Trophoblast cell (in vitro differentiated cells and primary cell): ENCODE results near the gene PLCD1.

Experiments used
- DNase-seq, 2 donors: peaks; one replicate each; pipeline ENCODE4 v3.0.0-alpha.2; 2016
- H2AFZ ChIP-seq: 2 replicates; pipeline ENCODE4 v1.6.1; 2013; ENCODE audit warnings: low read length, moderate library complexity, mild to moderate bottlenecking; ENCODE audit not compliant: insufficient read depth, poor library complexity
- H2AK5ac ChIP-seq: 2 replicates; pipeline ENCODE4 v1.6.1; 2013; ENCODE audit warnings: mild to moderate bottlenecking, low read length
- H2BK120ac ChIP-seq: 2 replicates; pipeline ENCODE4 v1.6.1; 2013; ENCODE audit warnings: low read length, mild to moderate bottlenecking, moderate library complexity; ENCODE audit not compliant: insufficient read depth, poor library complexity
- H2BK12ac ChIP-seq: 2 replicates; pipeline ENCODE4 v1.6.1; 2013; ENCODE audit warnings: mild to moderate bottlenecking, low read length, moderate library complexity
- H2BK5ac ChIP-seq: 2 replicates; pipeline ENCODE4 v1.6.1; 2013; ENCODE audit warnings: low read length, low read depth, moderate library complexity, mild to moderate bottlenecking; ENCODE audit not compliant: poor library complexity
- H3K14ac ChIP-seq: 2 replicates; pipeline ENCODE4 v1.6.1; 2013; ENCODE audit warnings: mild to moderate bottlenecking, low read length
- H3K18ac ChIP-seq: 2 replicates; pipeline ENCODE4 v1.6.1; 2013; ENCODE audit warnings: mild to moderate bottlenecking, low read length
- H3K23ac ChIP-seq: 2 replicates; pipeline ENCODE4 v1.6.1; 2013; ENCODE audit warnings: low read length
- H3K27ac ChIP-seq: 2 replicates; pipeline ENCODE4 v1.5.1; 2013; ENCODE audit warnings: low read depth, mild to moderate bottlenecking, inconsistent platforms, low read length, moderate library complexity
- H3K27me3 ChIP-seq: 2 replicates; pipeline ENCODE4 v1.6.1; 2013; ENCODE audit warnings: inconsistent platforms, mild to moderate bottlenecking, low read length, moderate library complexity; ENCODE audit not compliant: insufficient read depth
- H3K36me3 ChIP-seq, 2 experiments: 1 replicate in 1 of 2; 2 replicates in 1 of 2; pipeline ENCODE4 v1.6.1; 2013; ENCODE audit warnings: low read length in 2 of 2, mild to moderate bottlenecking in 2 of 2, moderate library complexity in 1 of 2; ENCODE audit not compliant: insufficient read depth in 2 of 2, control insufficient read depth in 1 of 2
- H3K4ac ChIP-seq: 2 replicates; pipeline ENCODE4 v1.6.1; 2013; ENCODE audit warnings: low read depth, mild to moderate bottlenecking, low read length, moderate library complexity
- H3K4me1 ChIP-seq, 2 experiments: 1 replicate in 1 of 2; 2 replicates in 1 of 2; pipeline ENCODE4 v1.6.1; 2013; ENCODE audit warnings: low read length in 2 of 2, mild to moderate bottlenecking in 2 of 2, moderate library complexity in 1 of 2; ENCODE audit not compliant: insufficient read depth in 2 of 2, control insufficient read depth in 1 of 2
- H3K4me2 ChIP-seq: 2 replicates; pipeline ENCODE4 v1.6.1; 2013; ENCODE audit warnings: inconsistent platforms, mild to moderate bottlenecking, low read length, moderate library complexity
- H3K4me3 ChIP-seq: 2 replicates; pipeline ENCODE4 v1.5.1; 2013; ENCODE audit warnings: mild to moderate bottlenecking, low read depth, low read length, inconsistent platforms
- H3K79me1 ChIP-seq: one replicate; pipeline ENCODE4 v1.6.1; 2013; ENCODE audit warnings: low read length
- H3K79me2 ChIP-seq: 2 replicates; pipeline ENCODE4 v1.6.1; 2013; ENCODE audit warnings: low read length, mild to moderate bottlenecking; ENCODE audit not compliant: control insufficient read depth, insufficient read depth, poor library complexity
- H3K9ac ChIP-seq: 2 replicates; pipeline ENCODE4 v1.6.1; 2013; ENCODE audit warnings: mild to moderate bottlenecking, low read length
- H3K9me3 ChIP-seq: 2 replicates; pipeline ENCODE4 v1.6.1; 2013; ENCODE audit warnings: low read depth, mild to moderate bottlenecking, control low read depth, inconsistent platforms, low read length; ENCODE audit not compliant: insufficient read depth
- H4K12ac ChIP-seq: 2 replicates; pipeline ENCODE4 v1.6.1; 2013; ENCODE audit warnings: low read depth, mild to moderate bottlenecking, low read length, moderate library complexity
- H4K8ac ChIP-seq: 2 replicates; pipeline ENCODE4 v1.6.1; 2013; ENCODE audit warnings: low read depth, mild to moderate bottlenecking, low read length, moderate library complexity
- H4K91ac ChIP-seq: one replicate; pipeline ENCODE4 v1.6.1; 2013; ENCODE audit warnings: low read depth, mild to moderate bottlenecking, low read length, moderate library complexity
- WGBS: extraction: QIAGEN DNeasy Blood & Tissue Kit; methylation state at CpG from one replicate; pipeline ENCODE4 v1.1.7; 2013; ENCODE audit warnings: missing lambda C conversion rate; ENCODE audit not compliant: insufficient read length, insufficient coverage; ENCODE audit errors: extremely low coverage; 5-methylcytosine and 5-hydroxymethylcytosine counted together

PLCD1 gene

GRCh38 chr3:38028621-38029361 is 651 bp downstream of the PLCD1 start:
- no peak overlapping the region for H3K9ac ChIP-seq
- peak overlapping the region; percentile 90 for H3K4me2 ChIP-seq
- H2BK5ac ChIP-seq, result no peak overlapping the region

GRCh38 chr3:38027466-38028465 is 1.7 kb downstream of the PLCD1 start:
- Histone ChIP-seq H3K4ac (no peak overlapping the region), H3K27ac (no peak overlapping the region), H3K23ac (no peak overlapping the region), H2AFZ (no peak overlapping the region), H3K36me3 (no peaks in the 10 kb centered on the region), H4K91ac (no peak overlapping the region), H4K12ac (no peak overlapping the region), H2AK5ac (no peak overlapping the region), H3K4me1 (peaks cover 18 to 20% of the 10 kb centered on the region in 2 experiments), H4K8ac (no peak overlapping the region), H3K79me1 (peaks cover 8% of the 10 kb centered on the region), H2BK120ac (no peak overlapping the region), H3K4me3 (no peak overlapping the region), H3K14ac (no peak overlapping the region), H3K18ac (no peak overlapping the region), H3K79me2 (peaks cover 2% of the 10 kb centered on the region), H3K9me3 (peaks cover 4% of the 10 kb centered on the region), H3K4me2 (no peak overlapping the region), H2BK12ac (no peak overlapping the region), H3K9ac (no peak overlapping the region), H2BK5ac (no peak overlapping the region), H3K27me3 (peaks cover 17% of the 10 kb centered on the region)
- WGBS, result no CpG with 5 or more reads among the region's 6 CpGs
- no peak for DNase-seq

More at GRCh38 chr3:38028621-38029361, 651 bp downstream of the PLCD1 start:
- no peak overlapping the region for H2BK120ac ChIP-seq
- no peaks in the 10 kb centered on the region for H3K36me3 ChIP-seq
- H3K4me1 ChIP-seq, result peaks cover 16 to 18% of the 10 kb centered on the region in 2 experiments
- no peak overlapping the region for H2BK12ac ChIP-seq
- H3K9me3 ChIP-seq, result peaks cover 4% of the 10 kb centered on the region
- H4K8ac ChIP-seq, result no peak overlapping the region
- no peak overlapping the region for H3K4ac ChIP-seq
- H4K91ac ChIP-seq, result no peak overlapping the region
- no peak overlapping the region for H2AFZ ChIP-seq
- no peak overlapping the region for H4K12ac ChIP-seq
- H2AK5ac ChIP-seq, result no peak overlapping the region
- WGBS, result no CpG with 5 or more reads among the region's 45 CpGs
- peaks cover 2% of the 10 kb centered on the region for H3K79me2 ChIP-seq
- H3K27ac ChIP-seq, result no peak overlapping the region
- peaks cover 17% of the 10 kb centered on the region for H3K27me3 ChIP-seq
- peaks cover 8% of the 10 kb centered on the region for H3K79me1 ChIP-seq
- DNase-seq, result no peak
- no peak overlapping the region for H3K23ac ChIP-seq
- peak overlapping the region; percentile 70 for H3K4me3 ChIP-seq
- no peak overlapping the region for H3K18ac ChIP-seq
- H3K14ac ChIP-seq, result no peak overlapping the region

GRCh38 chr3:38026856-38027255 is 2.6 kb downstream of the PLCD1 start:
- Histone ChIP-seq H3K79me1 (peaks cover 8% of the 10 kb centered on the region), H3K79me2 (peaks cover 2% of the 10 kb centered on the region), H2BK12ac (no peak overlapping the region), H3K14ac (no peak overlapping the region), H4K91ac (no peak overlapping the region), H3K4me1 (peaks cover 18 to 20% of the 10 kb centered on the region in 2 experiments), H4K12ac (no peak overlapping the region), H3K9me3 (peaks cover 4% of the 10 kb centered on the region), H3K27ac (no peak overlapping the region), H3K4me3 (no peak overlapping the region), H3K23ac (no peak overlapping the region), H4K8ac (no peak overlapping the region), H3K27me3 (peaks cover 17% of the 10 kb centered on the region), H2BK120ac (no peak overlapping the region), H3K36me3 (no peaks in the 10 kb centered on the region), H3K18ac (no peak overlapping the region), H3K4ac (no peak overlapping the region), H3K4me2 (no peak overlapping the region), H2AK5ac (no peak overlapping the region), H3K9ac (no peak overlapping the region), H2AFZ (no peak overlapping the region), H2BK5ac (no peak overlapping the region)
- WGBS, result no CpG with 5 or more reads among the region's 4 CpGs
- no peak for DNase-seq

- Histone ChIP-seq H4K8ac (no peak overlapping the region), H3K4me1 (peaks cover 7 to 8% of the 10 kb centered on the region in 2 experiments), H2BK12ac (no peak overlapping the region), H3K27ac (no peak overlapping the region), H4K91ac (no peak overlapping the region), H3K79me2 (no peaks in the 10 kb centered on the region), H2AK5ac (no peak overlapping the region), H3K18ac (no peak overlapping the region), H3K9ac (no peak overlapping the region), H3K9me3 (no peaks in the 10 kb centered on the region), H3K4ac (no peak overlapping the region), H2BK5ac (no peak overlapping the region), H2BK120ac (no peak overlapping the region), H3K23ac (no peak overlapping the region), H2AFZ (no peak overlapping the region), H3K14ac (no peak overlapping the region), H3K36me3 (peaks cover 0 to 3% of the 10 kb centered on the region in 2 experiments), H4K12ac (no peak overlapping the region), H3K4me2 (peak overlapping the region; percentile 83), H3K4me3 (no peak overlapping the region), H3K27me3 (peaks cover 2% of the 10 kb centered on the region), H3K79me1 (peaks cover 5% of the 10 kb centered on the region)
- no CpG with 5 or more reads among the region's 6 CpGs for WGBS
- DNase-seq, result peak in 1 of 2 donors; percentile 14
Measured at GRCh38 chr3:38022896-38023709, 6.3 kb downstream of the PLCD1 start.
